Measurements from ENCODE around the gene KCNJ18. TPM values are rescaled to one million over a fixed set of nuclear protein-coding genes. Genes with fewer than 3 reads are reported as not detected.
"Not testable (repeated sequence)": the region's sequence is repeated elsewhere in the genome, so short reads cannot be mapped to it uniquely, and the experiment has no call there.

Gene KCNJ18
- total RNA-seq, 4 donors from 2014 or later: 2.0 to 29.6 (median 17.4) TPM

- peak in 1 of 2 donors; percentile 77 for DNase-seq (ENCODE audit: low spot score in 2 of 2)
- H3K4me3 ChIP-seq (ENCODE audit: low read depth, poor library complexity, severe bottlenecking); intact Hi-C loops (cut with DNase I; ENCODE audit: low total_unique reads): not testable (repeated sequence)
- whole genome bisulfite sequencing, 2 donors: 45 to 51% methylated on average over 7 of the region's 7 CpGs
These were observed 24.8 kb upstream of the KCNJ18 start for GRCh38 chr17:21667413-21668117.

DNA sequence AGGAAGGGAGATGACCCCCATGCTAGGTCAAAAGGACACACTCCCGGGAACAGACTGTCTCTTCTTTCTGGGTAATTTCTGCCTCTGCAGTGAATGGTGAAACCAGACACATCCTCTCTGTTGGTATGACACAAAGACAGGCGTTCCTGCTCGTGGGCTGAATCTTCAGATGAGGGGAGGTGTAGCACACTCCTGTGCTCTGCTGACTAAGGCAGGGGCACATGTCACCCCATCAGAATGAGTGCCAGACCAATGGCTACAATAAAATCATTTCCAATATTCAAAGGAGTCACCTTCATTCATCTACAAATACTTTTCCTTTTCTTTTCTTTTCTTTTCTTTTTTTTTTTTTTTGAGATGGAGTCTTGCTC, 24.2 kb upstream of the KCNJ18 start:
- WGBS, 2 donors: 67 to 70% methylated on average over 3 of the region's 3 CpGs
- intact Hi-C loops (cut with DNase I; ENCODE audit: low total_unique reads); H3K4me3 ChIP-seq (ENCODE audit: low read depth, poor library complexity, severe bottlenecking): not testable (repeated sequence)
- peak in 1 of 2 donors; percentile 52 for DNase-seq (ENCODE audit: low spot score in 2 of 2)

GRCh38 chr17:21668746-21669508, 23.4 kb upstream of the KCNJ18 start:
- WGBS, 2 donors: 75 to 87% methylated on average over 13 of the region's 13 CpGs
- peak in 1 of 2 donors; percentile 83 for DNase-seq (ENCODE audit: low spot score in 2 of 2)
- H3K4me3 ChIP-seq (ENCODE audit: low read depth, poor library complexity, severe bottlenecking); intact Hi-C loops (cut with DNase I; ENCODE audit: low total_unique reads): not testable (repeated sequence)

DNA sequence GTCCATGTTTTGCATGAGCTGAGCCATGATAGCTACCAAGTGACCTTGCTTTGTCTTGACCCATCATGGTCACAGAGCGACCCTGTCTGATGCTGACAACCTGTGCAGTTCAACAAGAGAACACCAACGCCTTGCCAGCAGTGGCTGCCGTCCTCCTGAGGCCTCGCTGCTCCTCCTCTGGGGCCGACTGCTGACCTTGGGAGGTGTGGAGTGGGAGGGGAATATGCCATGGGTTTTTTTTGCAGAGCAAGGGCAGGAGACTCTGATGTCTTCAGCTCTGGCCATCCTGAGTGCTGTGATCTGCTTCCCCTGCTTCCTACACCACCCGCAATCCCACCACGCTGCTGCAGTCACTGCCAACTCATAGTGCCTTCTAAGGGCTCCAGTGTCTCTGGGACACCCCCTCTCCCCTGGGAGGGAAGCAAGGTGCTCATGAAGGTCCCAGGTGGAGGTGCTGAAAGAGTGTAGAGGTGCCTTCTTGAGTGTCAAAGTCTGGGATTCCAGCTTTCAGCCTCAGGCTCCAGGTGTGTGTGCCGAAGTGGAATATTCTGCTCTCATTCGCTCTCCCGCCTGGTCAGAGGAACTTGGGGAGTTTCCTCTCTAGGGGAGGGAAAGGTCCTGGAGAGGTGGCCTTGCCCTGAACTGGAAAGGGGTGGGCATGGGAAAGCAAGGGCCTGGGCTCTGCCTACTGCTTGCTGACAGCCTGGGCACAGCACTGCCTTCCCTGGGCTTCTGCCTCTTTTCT, 22.5 kb upstream of the KCNJ18 start:
- H3K4me3 ChIP-seq (ENCODE audit: low read depth, poor library complexity, severe bottlenecking); intact Hi-C loops (cut with DNase I; ENCODE audit: low total_unique reads): not testable (repeated sequence)
- DNase-seq (ENCODE audit: low spot score in 2 of 2): peak in 1 of 2 donors; percentile 67
- 76 to 85% methylated on average over 10 of the region's 10 CpGs for WGBS, 2 donors

- peak in 1 of 2 donors; percentile 83 for DNase-seq (ENCODE audit: low spot score in 2 of 2)
- intact Hi-C loops (cut with DNase I; ENCODE audit: low total_unique reads); H3K4me3 ChIP-seq (ENCODE audit: low read depth, poor library complexity, severe bottlenecking): not testable (repeated sequence)
- WGBS, 2 donors: 52 to 55% methylated on average over 8 of the region's 8 CpGs
These were observed 21.8 kb upstream of the KCNJ18 start for GRCh38 chr17:21670361-21671155.

DNA sequence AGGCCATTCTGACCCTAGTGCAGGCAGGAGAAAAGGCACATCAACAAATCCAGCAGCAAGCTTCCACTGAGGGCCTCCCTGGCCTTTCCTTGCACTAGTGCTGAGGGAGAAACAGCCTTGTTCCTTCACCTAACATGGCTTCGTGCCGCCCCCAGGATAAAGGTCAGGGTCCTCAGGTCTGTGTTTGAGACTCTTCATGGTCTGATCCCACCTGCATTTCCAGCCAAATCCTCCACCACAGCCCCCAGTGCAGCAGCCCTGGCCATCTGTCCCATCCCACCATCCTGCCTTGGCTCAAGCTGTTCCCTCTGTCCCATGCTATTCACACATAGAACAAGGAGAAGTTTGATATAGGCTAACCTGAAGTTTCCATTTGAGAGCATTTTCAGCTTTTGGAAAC, 20.9 kb upstream of the KCNJ18 start:
- intact Hi-C loops (cut with DNase I; ENCODE audit: low total_unique reads); H3K4me3 ChIP-seq (ENCODE audit: low read depth, poor library complexity, severe bottlenecking): not testable (repeated sequence)
- 65 to 77% methylated on average over 2 of the region's 2 CpGs for WGBS, 2 donors
- peak in 1 of 2 donors; percentile 83 for DNase-seq (ENCODE audit: low spot score in 2 of 2)

DNA sequence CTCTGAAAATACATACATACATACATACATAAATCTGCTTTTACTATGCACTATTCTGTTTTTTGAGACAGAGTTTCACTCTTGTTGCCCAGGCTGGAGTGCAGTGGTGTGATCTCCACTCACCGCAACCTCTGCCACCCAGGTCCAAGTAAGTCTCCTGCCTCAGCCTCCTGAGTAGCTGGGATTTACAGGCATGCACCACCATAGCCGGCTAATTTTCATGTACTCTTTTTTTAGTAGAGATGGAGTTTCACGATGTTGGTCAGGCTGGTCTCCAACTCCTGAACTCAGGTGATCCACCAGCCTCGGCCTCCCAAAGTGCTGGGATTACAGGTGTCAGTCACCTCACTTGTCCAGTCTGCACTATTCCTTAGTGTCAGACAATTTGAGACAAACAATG, 20.5 kb upstream of the KCNJ18 start:
- DNase-seq (ENCODE audit: low spot score in 2 of 2): peak in 1 of 2 donors; percentile 61
- WGBS, 2 donors: 75 to 78% methylated on average over 4 of the region's 4 CpGs
- intact Hi-C loops (cut with DNase I; ENCODE audit: low total_unique reads); H3K4me3 ChIP-seq (ENCODE audit: low read depth, poor library complexity, severe bottlenecking): not testable (repeated sequence)

GRCh38 chr17:21673451-21674241, 18.7 kb upstream of the KCNJ18 start:
- intact Hi-C loops (cut with DNase I; ENCODE audit: low total_unique reads); H3K4me3 ChIP-seq (ENCODE audit: low read depth, poor library complexity, severe bottlenecking): not testable (repeated sequence)
- 86 to 88% methylated on average over 31 of the region's 31 CpGs for WGBS, 2 donors
- DNase-seq (ENCODE audit: low spot score in 2 of 2): peak in 1 of 2 donors; percentile 86

DNA sequence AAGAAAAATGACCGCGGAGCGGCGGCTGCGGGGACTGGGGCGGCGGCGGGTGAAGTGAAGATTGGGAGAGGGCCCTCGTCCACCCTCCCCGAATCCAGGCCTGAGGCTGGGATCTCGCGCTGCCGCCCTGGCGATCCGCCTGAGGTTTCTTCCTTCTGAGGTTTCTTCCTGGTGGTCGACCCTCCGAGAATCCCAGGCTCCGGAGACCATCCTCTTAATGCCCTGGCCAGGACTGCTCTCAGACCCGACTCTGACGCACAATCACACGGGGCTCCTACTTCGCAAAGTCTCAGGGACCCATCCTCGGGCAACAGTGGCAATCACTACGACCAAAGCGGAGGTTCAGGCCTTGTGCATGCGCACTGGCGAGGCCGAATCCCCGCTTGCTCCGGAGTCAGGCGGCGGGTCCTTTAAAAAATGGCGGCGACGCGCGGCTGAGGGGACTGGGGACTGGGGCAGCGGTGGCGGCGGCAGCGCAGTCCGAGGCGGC, 18.0 kb upstream of the KCNJ18 start:
- WGBS, 2 donors: 89 to 92% methylated on average over 43 of the region's 43 CpGs
- peak in 1 of 2 donors; percentile 86 for DNase-seq (ENCODE audit: low spot score in 2 of 2)
- no peak overlapping the region for H3K4me3 ChIP-seq (ENCODE audit: low read depth, poor library complexity, severe bottlenecking)
- TF ChIP-seq CTCF (IDR thresholded peaks at IDR 0.05): no peak
- TF ChIP-seq POLR2A (IDR thresholded peaks at IDR 0.05): no peak
- intact Hi-C loops (cut with DNase I; ENCODE audit: low total_unique reads): no loop called here

- H3K4me3 ChIP-seq (ENCODE audit: low read depth, poor library complexity, severe bottlenecking); intact Hi-C loops (cut with DNase I; ENCODE audit: low total_unique reads): not testable (repeated sequence)
- WGBS, 2 donors: 78 to 80% methylated on average over 17 of the region's 17 CpGs
- peak in 1 of 2 donors; percentile 78 for DNase-seq (ENCODE audit: low spot score in 2 of 2)
These were observed 17.2 kb upstream of the KCNJ18 start for GRCh38 chr17:21674891-21675738.

DNA sequence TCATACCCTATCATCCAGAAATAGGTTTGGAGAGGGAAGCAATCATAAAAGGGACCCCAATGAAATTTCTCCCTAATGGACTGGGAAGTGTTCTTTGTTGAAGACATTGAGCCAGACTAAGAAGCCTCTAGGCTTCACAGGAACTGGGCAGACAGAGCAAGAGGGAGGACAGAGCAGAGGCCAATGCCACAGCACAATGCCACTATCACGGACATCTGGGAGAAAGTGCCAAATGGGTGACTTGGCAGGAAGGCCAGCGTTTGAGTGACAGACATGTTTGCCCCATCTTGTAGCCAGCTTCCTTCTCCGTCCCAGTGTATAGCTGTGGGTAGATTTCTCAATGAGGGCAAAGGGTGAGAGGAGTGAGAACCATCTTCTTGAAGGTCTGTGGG, 16.6 kb upstream of the KCNJ18 start:
- H3K4me3 ChIP-seq (ENCODE audit: low read depth, poor library complexity, severe bottlenecking); DNase-seq (ENCODE audit: low spot score in 2 of 2); intact Hi-C loops (cut with DNase I; ENCODE audit: low total_unique reads): not testable (repeated sequence)
- WGBS, 2 donors: 78 to 86% methylated on average over 3 of the region's 3 CpGs
